Mesendoderm (in vitro differentiated cells): ENCODE data around the gene TTBK1.

Source experiments
- DNase-seq: peaks from one replicate; pipeline ENCODE4 v3.0.0; 2013
- H2AK5ac ChIP-seq: 2 replicates; pipeline ENCODE4 v1.6.1; 2013; ENCODE audit warnings: low read length, inconsistent platforms
- H2BK120ac ChIP-seq: 2 replicates; pipeline ENCODE4 v1.6.1; 2013; ENCODE audit warnings: low read depth, mild to moderate bottlenecking, low read length, moderate library complexity, mixed read lengths
- H2BK15ac ChIP-seq: replicated peaks from 2 replicates; pipeline ENCODE4 v1.6.1; 2013; ENCODE audit warnings: low read depth, mild to moderate bottlenecking, moderate library complexity
- H2BK5ac ChIP-seq: 2 replicates; pipeline ENCODE4 v1.6.1; 2013; ENCODE audit warnings: low read length, inconsistent platforms
- H3K18ac ChIP-seq: 2 replicates; pipeline ENCODE4 v1.6.1; 2013; ENCODE audit warnings: mild to moderate bottlenecking, low read length, mixed read lengths
- H3K23ac ChIP-seq: one replicate; pipeline ENCODE4 v1.6.1; 2013; ENCODE audit warnings: low read length
- H3K27ac ChIP-seq: 2 replicates; pipeline ENCODE4 v1.5.1; 2013; ENCODE audit warnings: low read depth, mild to moderate bottlenecking, inconsistent platforms, low read length, moderate library complexity
- H3K27me3 ChIP-seq: 2 replicates; pipeline ENCODE4 v1.6.1; 2013; ENCODE audit warnings: low read length, control low read depth, mild to moderate bottlenecking, inconsistent platforms; ENCODE audit not compliant: insufficient read depth, poor library complexity
- H3K36me3 ChIP-seq: 2 replicates; pipeline ENCODE4 v1.6.1; 2013; ENCODE audit warnings: low read length, inconsistent platforms; ENCODE audit not compliant: control insufficient read depth, insufficient read depth
- H3K4ac ChIP-seq: one replicate; pipeline ENCODE4 v1.6.1; 2013; ENCODE audit warnings: low read depth, mild to moderate bottlenecking, low read length, moderate library complexity
- H3K4me1 ChIP-seq: 2 replicates; pipeline ENCODE4 v1.6.1; 2013; ENCODE audit warnings: low read depth, low read length, inconsistent platforms; ENCODE audit not compliant: control insufficient read depth
- H3K4me2 ChIP-seq: 2 replicates; pipeline ENCODE4 v1.6.1; 2013; ENCODE audit warnings: low read length
- H3K4me3 ChIP-seq: 2 replicates; pipeline ENCODE4 v1.5.1; 2013; ENCODE audit warnings: mild to moderate bottlenecking, low read length
- H3K56ac ChIP-seq: one replicate; pipeline ENCODE4 v1.6.1; 2013; ENCODE audit warnings: low read length
- H3K79me1 ChIP-seq: 2 replicates; pipeline ENCODE4 v1.6.1; 2013; ENCODE audit warnings: low read length, inconsistent platforms
- H3K79me2 ChIP-seq: 2 replicates; pipeline ENCODE4 v1.6.1; 2013; ENCODE audit warnings: mild to moderate bottlenecking, low read length; ENCODE audit not compliant: control insufficient read depth, insufficient read depth
- H3K9ac ChIP-seq: 2 replicates; pipeline ENCODE4 v1.6.1; 2013; ENCODE audit warnings: low read length, inconsistent platforms
- H4K5ac ChIP-seq: one replicate; pipeline ENCODE4 v1.6.1; 2013; ENCODE audit warnings: low read length
- H4K8ac ChIP-seq: one replicate; pipeline ENCODE4 v1.6.1; 2013; ENCODE audit warnings: low read depth, mild to moderate bottlenecking, control low read depth, low read length, moderate library complexity
- WGBS: extraction: QIAGEN DNeasy Blood & Tissue Kit; methylation state at CpG from one replicate; pipeline ENCODE4 v1.1.7; 2013; ENCODE audit warnings: low lambda C conversion rate, missing lambda C conversion rate; ENCODE audit not compliant: insufficient coverage; ENCODE audit errors: extremely low coverage; 5-methylcytosine and 5-hydroxymethylcytosine counted together

Gene TTBK1

GRCh38 chr6:43211955-43212354 lies 31.3 kb upstream of the TTBK1 start:
- no peak overlapping the region for H3K56ac ChIP-seq
- H3K36me3 ChIP-seq = no peaks in the 10 kb centered on the region
- no peaks in the 10 kb centered on the region for H3K27me3 ChIP-seq
- no peak overlapping the region for H3K18ac ChIP-seq
- no peaks in the 10 kb centered on the region for H3K79me1 ChIP-seq
- no peak overlapping the region for H2BK5ac ChIP-seq
- H2AK5ac ChIP-seq = no peak overlapping the region
- no peak overlapping the region for H2BK120ac ChIP-seq
- H3K79me2 ChIP-seq = no peaks in the 10 kb centered on the region
- H3K4me3 ChIP-seq = no peak overlapping the region
- WGBS = no CpG with 5 or more reads among the region's 1 CpG
- no peak overlapping the region for H3K4ac ChIP-seq
- no peak overlapping the region for H2BK15ac ChIP-seq
- H3K4me2 ChIP-seq = no peak overlapping the region
- no peaks in the 10 kb centered on the region for H3K4me1 ChIP-seq
- H4K5ac ChIP-seq = no peak overlapping the region
- no peak overlapping the region for H3K23ac ChIP-seq
- H3K27ac ChIP-seq = no peak overlapping the region
- DNase-seq = peak; percentile 23
- no peak overlapping the region for H3K9ac ChIP-seq
- no peak overlapping the region for H4K8ac ChIP-seq

GRCh38 chr6:43213431-43213830 lies 29.9 kb upstream of the TTBK1 start:
- Histone ChIP-seq H2AK5ac (no peak overlapping the region), H3K79me1 (no peaks in the 10 kb centered on the region), H3K36me3 (no peaks in the 10 kb centered on the region), H3K27ac (no peak overlapping the region), H3K27me3 (no peaks in the 10 kb centered on the region), H3K9ac (no peak overlapping the region), H3K79me2 (no peaks in the 10 kb centered on the region), H3K23ac (no peak overlapping the region), H4K8ac (no peak overlapping the region), H3K18ac (no peak overlapping the region), H3K56ac (no peak overlapping the region), H2BK120ac (no peak overlapping the region), H3K4me1 (no peaks in the 10 kb centered on the region), H3K4ac (no peak overlapping the region), H3K4me2 (no peak overlapping the region), H4K5ac (no peak overlapping the region), H3K4me3 (no peak overlapping the region), H2BK5ac (no peak overlapping the region), H2BK15ac (no peak overlapping the region)
- no CpG with 5 or more reads among the region's 11 CpGs for WGBS
- no peak for DNase-seq

DNA sequence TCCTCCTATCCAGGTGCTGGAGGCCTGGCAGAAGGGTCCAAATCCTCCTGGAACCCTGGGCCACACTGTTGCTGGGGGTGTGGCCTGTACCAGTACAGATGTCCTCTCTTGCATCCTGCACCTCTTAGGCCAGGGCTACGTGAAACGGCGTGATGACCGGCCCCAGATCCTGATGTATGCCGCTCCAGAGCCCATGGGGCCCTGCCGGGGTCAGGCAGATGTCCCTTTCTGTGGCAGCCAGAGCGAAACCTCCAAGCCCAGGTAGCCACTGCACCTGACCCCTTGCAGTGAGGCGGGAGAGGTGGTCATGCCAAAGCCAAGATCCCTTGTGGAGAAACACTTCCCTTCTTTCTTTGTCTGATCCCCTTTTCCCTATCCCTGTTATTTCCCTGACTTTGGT lies 28.2 kb upstream of the TTBK1 start:
- H4K5ac ChIP-seq = no peak overlapping the region
- H3K4me2 ChIP-seq = no peak overlapping the region
- no peak overlapping the region for H3K18ac ChIP-seq
- no peak overlapping the region for H4K8ac ChIP-seq
- no CpG with 5 or more reads among the region's 8 CpGs for WGBS
- H3K27me3 ChIP-seq = no peaks in the 10 kb centered on the region
- H3K79me1 ChIP-seq = no peaks in the 10 kb centered on the region
- H3K36me3 ChIP-seq = no peaks in the 10 kb centered on the region
- no peak overlapping the region for H3K4ac ChIP-seq
- no peak overlapping the region for H3K9ac ChIP-seq
- H2BK15ac ChIP-seq = no peak overlapping the region
- no peaks in the 10 kb centered on the region for H3K4me1 ChIP-seq
- DNase-seq = no peak
- H3K79me2 ChIP-seq = no peaks in the 10 kb centered on the region
- H3K4me3 ChIP-seq = no peak overlapping the region
- no peak overlapping the region for H2BK120ac ChIP-seq
- H3K27ac ChIP-seq = no peak overlapping the region
- H3K23ac ChIP-seq = no peak overlapping the region
- H2AK5ac ChIP-seq = no peak overlapping the region
- H3K56ac ChIP-seq = no peak overlapping the region
- no peak overlapping the region for H2BK5ac ChIP-seq

DNA sequence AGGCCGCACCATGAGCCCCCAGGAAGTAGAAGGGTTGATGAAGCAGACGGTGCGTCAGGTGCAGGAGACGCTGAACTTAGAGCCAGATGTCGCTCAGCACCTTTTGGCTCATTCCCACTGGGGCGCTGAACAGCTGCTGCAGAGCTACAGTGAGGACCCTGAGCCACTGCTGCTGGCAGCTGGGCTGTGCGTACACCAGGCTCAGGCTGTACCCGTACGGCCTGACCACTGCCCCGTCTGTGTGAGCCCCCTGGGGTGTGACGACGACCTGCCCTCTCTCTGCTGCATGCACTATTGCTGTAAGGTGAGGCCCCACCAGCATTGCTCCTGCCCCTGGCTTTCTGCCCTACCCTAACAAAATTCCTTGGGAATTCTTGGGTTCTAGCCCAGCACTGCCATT lies 27.1 kb upstream of the TTBK1 start:
- no peak overlapping the region for H2BK120ac ChIP-seq
- H2AK5ac ChIP-seq = no peak overlapping the region
- no peak overlapping the region for H3K56ac ChIP-seq
- no peak overlapping the region for H3K27ac ChIP-seq
- H3K27me3 ChIP-seq = no peaks in the 10 kb centered on the region
- no peaks in the 10 kb centered on the region for H3K79me1 ChIP-seq
- H3K36me3 ChIP-seq = no peaks in the 10 kb centered on the region
- no peaks in the 10 kb centered on the region for H3K79me2 ChIP-seq
- no peak overlapping the region for H3K18ac ChIP-seq
- DNase-seq = no peak
- no peak overlapping the region for H4K5ac ChIP-seq
- H3K23ac ChIP-seq = no peak overlapping the region
- no peak overlapping the region for H2BK15ac ChIP-seq
- H3K4me3 ChIP-seq = no peak overlapping the region
- H3K9ac ChIP-seq = no peak overlapping the region
- H3K4me1 ChIP-seq = no peaks in the 10 kb centered on the region
- H2BK5ac ChIP-seq = no peak overlapping the region
- no peak overlapping the region for H3K4ac ChIP-seq
- WGBS = no CpG with 5 or more reads among the region's 12 CpGs
- no peak overlapping the region for H3K4me2 ChIP-seq
- H4K8ac ChIP-seq = no peak overlapping the region

- no peak overlapping the region for H3K4me2 ChIP-seq
- H3K9ac ChIP-seq = no peak overlapping the region
- WGBS = no CpG with 5 or more reads among the region's 5 CpGs
- no peak overlapping the region for H2BK15ac ChIP-seq
- no peak overlapping the region for H3K27ac ChIP-seq
- H2BK120ac ChIP-seq = no peak overlapping the region
- H3K4me1 ChIP-seq = no peaks in the 10 kb centered on the region
- H2AK5ac ChIP-seq = no peak overlapping the region
- no peak for DNase-seq
- no peak overlapping the region for H3K23ac ChIP-seq
- H3K79me2 ChIP-seq = no peaks in the 10 kb centered on the region
- H4K8ac ChIP-seq = no peak overlapping the region
- no peak overlapping the region for H3K4ac ChIP-seq
- no peak overlapping the region for H3K18ac ChIP-seq
- H3K27me3 ChIP-seq = no peaks in the 10 kb centered on the region
- no peak overlapping the region for H2BK5ac ChIP-seq
- no peak overlapping the region for H3K56ac ChIP-seq
- H3K36me3 ChIP-seq = no peaks in the 10 kb centered on the region
- H3K4me3 ChIP-seq = no peak overlapping the region
- H4K5ac ChIP-seq = no peak overlapping the region
- no peaks in the 10 kb centered on the region for H3K79me1 ChIP-seq
Observed at GRCh38 chr6:43217351-43217750, 25.9 kb upstream of the TTBK1 start.

GRCh38 chr6:43219119-43219518 lies 24.2 kb upstream of the TTBK1 start:
- H3K79me2 ChIP-seq = no peaks in the 10 kb centered on the region
- H3K4me3 ChIP-seq = no peak overlapping the region
- H3K4ac ChIP-seq = no peak overlapping the region
- H3K79me1 ChIP-seq = no peaks in the 10 kb centered on the region
- H3K9ac ChIP-seq = no peak overlapping the region
- H3K36me3 ChIP-seq = no peaks in the 10 kb centered on the region
- H3K56ac ChIP-seq = no peak overlapping the region
- no peak overlapping the region for H2BK120ac ChIP-seq
- no peak overlapping the region for H3K4me2 ChIP-seq
- H3K27me3 ChIP-seq = no peaks in the 10 kb centered on the region
- H4K5ac ChIP-seq = no peak overlapping the region
- no peak overlapping the region for H3K23ac ChIP-seq
- H4K8ac ChIP-seq = no peak overlapping the region
- H3K4me1 ChIP-seq = no peaks in the 10 kb centered on the region
- H3K27ac ChIP-seq = no peak overlapping the region
- WGBS = no CpG with 5 or more reads among the region's 3 CpGs
- no peak overlapping the region for H2BK5ac ChIP-seq
- DNase-seq = no peak
- no peak overlapping the region for H2AK5ac ChIP-seq
- no peak overlapping the region for H2BK15ac ChIP-seq
- no peak overlapping the region for H3K18ac ChIP-seq
